Endodermal cell (in vitro differentiated cells): Measurements from ENCODE around the gene FAAH. TPM values are rescaled to one million over a fixed set of nuclear protein-coding genes. Genes with fewer than 3 reads are reported as not detected.

Experiments used
- DNase-seq: peaks from one replicate; pipeline ENCODE4 v3.0.0-alpha.2; 2017
- H3K27ac ChIP-seq: 2 replicates; pipeline ENCODE4 v1.5.1; 2013; ENCODE audit warnings: mild to moderate bottlenecking, low read depth, low read length, moderate library complexity
- H3K27me3 ChIP-seq: 2 replicates; pipeline ENCODE4 v1.6.1; 2013; ENCODE audit warnings: mild to moderate bottlenecking, low read length, moderate library complexity; ENCODE audit not compliant: insufficient read depth, control insufficient read depth, poor library complexity, severe bottlenecking
- H3K36me3 ChIP-seq: 2 replicates; pipeline ENCODE4 v1.7.0; 2013; ENCODE audit warnings: mild to moderate bottlenecking, low read length, moderate library complexity; ENCODE audit not compliant: control insufficient read depth, insufficient read depth
- H3K4me1 ChIP-seq: one replicate; pipeline ENCODE4 v1.7.0; 2013; ENCODE audit warnings: low read length; ENCODE audit not compliant: control insufficient read depth, insufficient read depth
- H3K4me3 ChIP-seq: 2 replicates; pipeline ENCODE4 v1.5.1; 2013; ENCODE audit warnings: mild to moderate bottlenecking, low read length, moderate library complexity
- H3K9ac ChIP-seq: 2 replicates; pipeline ENCODE4 v1.6.1; 2013; ENCODE audit warnings: mild to moderate bottlenecking, low read length, moderate library complexity; ENCODE audit not compliant: poor library complexity, severe bottlenecking; ENCODE audit errors: extremely low read depth
- H3K9me3 ChIP-seq: 2 replicates; pipeline ENCODE4 v1.6.1; 2013; ENCODE audit warnings: mild to moderate bottlenecking, low read length, moderate library complexity; ENCODE audit not compliant: control insufficient read depth
- H3K27ac Mint-ChIP-seq: 2 replicates; pipeline ENCODE4 v1.8.0; 2020; ENCODE audit warnings: mixed read lengths
- H3K27me3 Mint-ChIP-seq: 2 replicates; pipeline ENCODE4 v1.8.0; 2021; ENCODE audit warnings: mild to moderate bottlenecking, mixed read lengths; ENCODE audit not compliant: insufficient read depth
- H3K36me3 Mint-ChIP-seq: 2 replicates; pipeline ENCODE4 v1.8.0; 2020; ENCODE audit warnings: low read depth, mixed read lengths
- H3K4me1 Mint-ChIP-seq: 2 replicates; pipeline ENCODE4 v1.8.0; 2020; ENCODE audit warnings: mixed read lengths
- H3K4me3 Mint-ChIP-seq: 2 replicates; pipeline ENCODE4 v1.8.0; 2020; ENCODE audit warnings: mild to moderate bottlenecking, moderate library complexity, mixed read lengths
- H3K9me3 Mint-ChIP-seq: 2 replicates; pipeline ENCODE4 v1.8.0; 2020; ENCODE audit warnings: mild to moderate bottlenecking, mixed read lengths
- CTCF ChIP-seq: fragments of 200-600 bp; sonication (generic); conservative IDR thresholded peaks from 2 replicates; pipeline ENCODE4 v1.5.0; 2021; ENCODE audit warnings: antibody characterized with exemption, mild to moderate bottlenecking
- WGBS, 2 experiments: methylation state at CpG; one replicate each; pipeline versions ENCODE4 v1.1.5 to v1.1.7; 2013; ENCODE audit warnings: missing lambda C conversion rate in 2 of 2, mixed read lengths in 1 of 2; ENCODE audit not compliant: insufficient coverage in 1 of 2, insufficient read length in 1 of 2; 5-methylcytosine and 5-hydroxymethylcytosine counted together
- long read RNA-seq, 4 experiments: library from polyadenylated mRNA in 2 of 4; library from RNA in 1 of 4; library from capped mRNA in 1 of 4; stranded (forward) in 3 of 4; unstranded in 1 of 4; transcript quantifications; one replicate each; pipeline ENCODE4 v2.0.0, GENCODE V29; 2020 to 2021; ENCODE audit warnings: inconsistent platforms in 1 of 4
- polyA plus RNA-seq, 2 experiments: library from polyadenylated mRNA; stranded (reverse); fragments of 50-300 nt; gene quantifications; one replicate each; pipeline ENCODE4 v1.2.3, GENCODE V29; 2013
- total RNA-seq, 2 donors: library from RNA; stranded (reverse); fragmentation: NEBNext Ultra II Directional in 1 of 2; extraction: Animal tissue kit (Norgen Biotek cat#: 25700) in 1 of 2; gene quantifications; 2 replicates in 1 of 2; 3 replicates in 1 of 2; pipeline ENCODE4 v1.2.1, GENCODE V29; 2021

FAAH gene
- total RNA-seq: 10 to 100 TPM; 27.1 to 56.6 TPM
- 4.1 TPM for polyA plus RNA-seq (2013, experiment 1 of 2)
- polyA plus RNA-seq (2013, experiment 2 of 2): 2.5 TPM
- long read RNA-seq, experiment 1, transcript FAAH-201 (15 exons, 2,094 nt): major isoform, 5 of 12 reads
- long read RNA-seq, experiment 1, partial matches to known transcripts: 1 of 12 reads
- long read RNA-seq, experiment 1, other reads (novel, unspliced or antisense): 6 of 12 reads
- long read RNA-seq, experiment 2, transcript FAAH-201 (15 exons, 2,094 nt): major isoform, 22 of 80 reads
- long read RNA-seq, experiment 2, partial matches to known transcripts: 2 of 80 reads
- long read RNA-seq, experiment 2, other reads (novel, unspliced or antisense): 56 of 80 reads
- long read RNA-seq, experiment 3, transcript FAAH-201 (15 exons, 2,094 nt): major isoform, 26 of 60 reads
- long read RNA-seq, experiment 3, partial matches to known transcripts: 3 of 60 reads
- long read RNA-seq, experiment 3, other reads (novel, unspliced or antisense): 31 of 60 reads
- long read RNA-seq, experiment 4, partial matches to known transcripts: 2 of 18 reads
- long read RNA-seq, experiment 4, other reads (novel, unspliced or antisense): 16 of 18 reads

GRCh38 chr1:46394108-46394871 lies at the start of gene FAAH:
FAAH (plus strand) TSS chr1:46394317; CDS start chr1:46394349, 32 bp downstream.
- peaks cover 16% of the 10 kb centered on the region for H3K9me3 ChIP-seq
- peak; percentile 96 for DNase-seq
- Mint-ChIP-seq H3K4me1 (peaks cover 28% of the 10 kb centered on the region), H3K9me3 (peaks cover 21% of the 10 kb centered on the region), H3K27me3 (peaks cover 62% of the 10 kb centered on the region), H3K4me3 (peak within 1 kb of the TSS; percentile 71), H3K27ac (peak within 1 kb of the TSS; percentile 49), H3K36me3 (no peaks in the 10 kb centered on the region)
- TF ChIP-seq CTCF: no peak
- 6 to 7% methylated on average over 34 to 75 of the region's 75 CpGs for WGBS, 2 experiments
- no peak within 1 kb of the TSS for H3K27ac ChIP-seq
- H3K4me1 ChIP-seq: peaks cover 7% of the 10 kb centered on the region
- no peak within 1 kb of the TSS for H3K9ac ChIP-seq
- H3K4me3 ChIP-seq: peak within 1 kb of the TSS; percentile 80
- H3K27me3 ChIP-seq: peaks cover 24% of the 10 kb centered on the region
- no peaks in the 10 kb centered on the region for H3K36me3 ChIP-seq

GRCh38 chr1:46344481-46344880 lies 49.6 kb upstream of the FAAH start:
- Histone ChIP-seq H3K4me3 (no peak overlapping the region), H3K9me3 (no peaks in the 10 kb centered on the region), H3K4me1 (no peaks in the 10 kb centered on the region), H3K27me3 (no peaks in the 10 kb centered on the region), H3K36me3 (peaks cover 43% of the 10 kb centered on the region), H3K9ac (no peak overlapping the region), H3K27ac (no peak overlapping the region)
- no peak overlapping the region for H3K4me3 Mint-ChIP-seq
- no peak for TF ChIP-seq CTCF
- peak overlapping the region; percentile 58 for H3K27ac Mint-ChIP-seq
- peaks cover 55% of the 10 kb centered on the region for H3K36me3 Mint-ChIP-seq
- no peaks in the 10 kb centered on the region for H3K9me3 Mint-ChIP-seq
- WGBS, 2 experiments: 80 to 90% methylated on average over 1 to 3 of the region's 3 CpGs
- peaks cover 21% of the 10 kb centered on the region for H3K4me1 Mint-ChIP-seq
- H3K27me3 Mint-ChIP-seq: no peaks in the 10 kb centered on the region
- DNase-seq: no peak

GRCh38 chr1:46345281-46345680 lies 48.8 kb upstream of the FAAH start:
- Histone ChIP-seq H3K9ac (no peak overlapping the region), H3K4me1 (no peaks in the 10 kb centered on the region), H3K27me3 (no peaks in the 10 kb centered on the region), H3K27ac (no peak overlapping the region), H3K9me3 (peaks cover under 1% of the 10 kb centered on the region), H3K36me3 (peaks cover 51% of the 10 kb centered on the region), H3K4me3 (no peak overlapping the region)
- Mint-ChIP-seq H3K9me3 (no peaks in the 10 kb centered on the region), H3K36me3 (peaks cover 63% of the 10 kb centered on the region), H3K27me3 (no peaks in the 10 kb centered on the region), H3K4me1 (peaks cover 19% of the 10 kb centered on the region), H3K27ac (no peak overlapping the region), H3K4me3 (no peak overlapping the region)
- TF ChIP-seq CTCF: no peak
- no peak for DNase-seq
